IPS-18a (cell line): Measurements from ENCODE around the gene KCNMB4.

Experiments used
- H3K27ac ChIP-seq: one replicate; pipeline ENCODE4 v1.5.1; 2013; ENCODE audit warnings: low read length
- H3K27me3 ChIP-seq: one replicate; pipeline ENCODE4 v1.6.1; 2013; ENCODE audit warnings: mild to moderate bottlenecking, low read length; ENCODE audit not compliant: control insufficient read depth, insufficient read depth
- H3K36me3 ChIP-seq: one replicate; pipeline ENCODE4 v1.6.1; 2013; ENCODE audit warnings: low read depth, low read length; ENCODE audit not compliant: control insufficient read depth
- H3K4me1 ChIP-seq: one replicate; pipeline ENCODE4 v1.6.1; 2013; ENCODE audit warnings: low read depth, low read length; ENCODE audit not compliant: control insufficient read depth
- H3K4me3 ChIP-seq: one replicate; pipeline ENCODE4 v1.5.1; 2013; ENCODE audit warnings: low read length
- H3K9ac ChIP-seq: one replicate; pipeline ENCODE4 v1.6.1; 2013; ENCODE audit warnings: mild to moderate bottlenecking, low read length, moderate library complexity
- H3K9me3 ChIP-seq: one replicate; pipeline ENCODE4 v1.6.1; 2013; ENCODE audit warnings: low read depth, low read length; ENCODE audit not compliant: control insufficient read depth

The KCNMB4 gene

GRCh38 chr12:70448371-70448770 is 82.3 kb downstream of the KCNMB4 start:
- Histone ChIP-seq H3K36me3 (no peaks in the 10 kb centered on the region), H3K27ac (no peak overlapping the region), H3K27me3 (no peaks in the 10 kb centered on the region), H3K9ac (no peak overlapping the region), H3K9me3 (peaks cover 6% of the 10 kb centered on the region), H3K4me1 (no peaks in the 10 kb centered on the region), H3K4me3 (no peak overlapping the region)

DNA sequence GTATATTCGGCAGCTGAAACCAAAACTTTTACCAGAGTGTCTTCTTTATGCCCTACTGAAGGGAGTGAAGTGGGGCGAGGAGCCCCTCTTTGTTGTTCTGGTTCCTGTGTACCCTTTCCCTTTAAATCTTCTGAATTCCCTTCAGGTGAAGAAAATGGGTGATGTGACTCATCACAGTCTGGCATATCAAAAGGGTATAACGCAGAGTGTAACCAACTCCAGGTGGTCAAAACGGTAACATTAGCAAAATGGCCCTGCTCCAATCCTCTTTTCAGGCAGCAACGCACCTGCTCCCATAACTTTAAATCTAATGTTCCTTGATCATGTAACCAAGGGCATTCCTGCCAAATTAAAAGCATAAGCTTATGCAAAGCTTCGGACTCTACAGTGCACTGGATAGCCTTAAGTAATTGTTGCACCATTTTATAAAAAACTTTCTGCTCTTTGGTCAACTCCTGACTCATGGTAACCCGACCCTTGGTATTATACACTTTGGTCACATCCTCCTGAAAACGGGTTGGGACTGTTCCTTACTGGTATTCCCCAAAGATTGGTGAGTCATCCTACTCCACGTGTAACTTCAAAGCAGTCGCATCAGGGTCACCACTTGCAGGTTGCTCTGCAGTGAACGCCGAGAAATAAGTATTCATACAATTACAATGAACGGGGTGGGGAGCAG is 83.1 kb downstream of the KCNMB4 start:
- Histone ChIP-seq H3K27me3 (no peaks in the 10 kb centered on the region), H3K36me3 (no peaks in the 10 kb centered on the region), H3K4me3 (no peak overlapping the region), H3K4me1 (no peaks in the 10 kb centered on the region), H3K9me3 (peaks cover 6% of the 10 kb centered on the region), H3K27ac (no peak overlapping the region), H3K9ac (no peak overlapping the region)

DNA sequence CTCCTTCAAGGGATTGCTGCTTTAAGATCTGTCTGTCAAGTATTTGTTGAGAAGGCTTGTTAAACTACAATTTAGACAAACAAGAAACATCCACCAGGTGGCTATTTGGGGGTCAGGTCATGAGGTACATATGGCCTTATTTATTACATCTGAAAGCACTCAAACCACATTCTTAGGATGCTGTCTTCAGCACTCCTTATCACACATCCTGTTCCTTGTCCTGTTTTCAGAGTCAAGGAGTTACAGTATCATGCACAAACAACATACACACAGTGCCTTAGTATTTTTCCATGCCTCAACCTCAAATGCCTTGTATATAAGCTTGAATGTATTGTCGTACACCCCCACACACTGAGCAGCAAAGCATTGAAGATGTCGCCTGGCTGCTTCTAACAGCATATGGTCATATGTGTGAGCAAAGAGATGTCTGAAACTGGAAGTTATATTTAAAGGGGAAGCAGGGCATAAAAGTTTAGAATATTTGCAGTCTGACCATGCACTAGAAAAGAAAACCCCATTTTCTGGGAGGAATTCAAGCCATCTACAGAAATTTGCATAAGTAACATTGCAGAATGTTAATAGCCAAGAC is 83.8 kb downstream of the KCNMB4 start:
- H3K27me3 ChIP-seq, result no peaks in the 10 kb centered on the region
- no peak overlapping the region for H3K4me3 ChIP-seq
- no peak overlapping the region for H3K27ac ChIP-seq
- no peaks in the 10 kb centered on the region for H3K36me3 ChIP-seq
- peaks cover 6% of the 10 kb centered on the region for H3K9me3 ChIP-seq
- H3K4me1 ChIP-seq, result no peaks in the 10 kb centered on the region
- no peak overlapping the region for H3K9ac ChIP-seq

DNA sequence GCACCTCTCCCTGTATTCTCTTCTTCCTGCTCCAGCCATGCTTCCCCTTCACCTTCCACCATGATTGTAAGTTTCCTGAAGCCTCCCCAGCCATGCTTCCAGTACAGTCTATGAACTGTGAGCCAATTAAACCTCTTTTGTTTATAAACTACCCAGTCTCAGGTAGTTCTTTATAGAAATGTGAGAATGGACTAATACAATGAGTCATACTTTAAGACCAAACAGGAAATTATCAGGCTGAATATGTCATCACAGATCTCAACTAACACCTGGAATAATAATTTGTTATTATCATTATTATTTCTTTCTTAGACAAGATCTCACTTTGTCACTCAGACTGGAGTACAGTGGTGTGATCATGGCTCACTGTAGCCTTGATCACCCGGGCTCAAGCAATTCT is 85.4 kb downstream of the KCNMB4 start:
- Histone ChIP-seq H3K27ac (no peak overlapping the region), H3K4me1 (no peaks in the 10 kb centered on the region), H3K27me3 (no peaks in the 10 kb centered on the region), H3K9ac (no peak overlapping the region), H3K4me3 (no peak overlapping the region), H3K9me3 (peaks cover 6% of the 10 kb centered on the region), H3K36me3 (no peaks in the 10 kb centered on the region)

DNA sequence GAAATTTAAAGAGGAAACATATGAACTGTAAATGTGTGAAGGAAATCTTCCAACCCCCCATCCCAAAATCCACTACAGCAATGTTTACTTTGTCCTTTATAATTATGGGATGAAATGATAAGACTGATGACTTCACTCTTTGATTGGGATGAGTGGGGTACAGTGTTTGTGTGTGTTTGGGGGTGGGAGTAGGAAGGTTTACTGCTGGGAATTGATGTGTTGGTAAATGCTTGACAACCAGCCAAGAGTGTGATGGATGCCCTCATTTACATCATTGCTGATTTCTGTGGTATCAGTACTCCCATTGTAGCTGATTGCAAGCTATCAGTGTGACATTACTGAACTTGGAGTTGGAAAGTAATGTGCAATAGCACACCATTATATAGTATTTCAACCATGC is 90.9 kb downstream of the KCNMB4 start:
- Histone ChIP-seq H3K9me3 (no peaks in the 10 kb centered on the region), H3K27me3 (no peaks in the 10 kb centered on the region), H3K36me3 (no peaks in the 10 kb centered on the region), H3K9ac (no peak overlapping the region), H3K4me3 (no peak overlapping the region), H3K4me1 (no peaks in the 10 kb centered on the region), H3K27ac (no peak overlapping the region)

DNA sequence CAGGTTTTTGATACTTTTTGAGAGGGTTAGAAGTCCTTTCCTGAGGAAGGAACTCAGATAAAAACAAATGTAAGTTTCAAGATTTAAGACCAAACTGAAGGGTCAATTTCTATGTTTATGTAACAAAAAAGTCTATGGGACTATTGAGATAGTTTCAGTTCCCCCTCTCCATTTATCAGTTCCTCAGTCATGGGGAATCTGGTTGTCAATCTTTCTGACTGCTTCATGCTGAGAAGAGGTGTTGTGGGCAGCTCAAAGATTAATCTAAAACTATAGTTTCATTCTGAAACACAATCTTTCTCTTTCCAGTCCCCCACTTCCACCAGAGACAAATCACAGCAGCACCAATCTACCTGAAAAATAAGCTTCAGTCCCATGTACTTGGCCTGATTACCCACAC is 93.7 kb downstream of the KCNMB4 start:
- Histone ChIP-seq H3K27ac (no peak overlapping the region), H3K36me3 (no peaks in the 10 kb centered on the region), H3K4me3 (no peak overlapping the region), H3K9ac (no peak overlapping the region), H3K27me3 (no peaks in the 10 kb centered on the region), H3K4me1 (no peaks in the 10 kb centered on the region), H3K9me3 (no peaks in the 10 kb centered on the region)

GRCh38 chr12:70463997-70464396 is 97.9 kb downstream of the KCNMB4 start:
- no peak overlapping the region for H3K9ac ChIP-seq
- H3K36me3 ChIP-seq, result no peaks in the 10 kb centered on the region
- H3K4me3 ChIP-seq, result no peak overlapping the region
- H3K27me3 ChIP-seq, result no peaks in the 10 kb centered on the region
- no peak overlapping the region for H3K27ac ChIP-seq
- H3K4me1 ChIP-seq, result no peaks in the 10 kb centered on the region
- no peaks in the 10 kb centered on the region for H3K9me3 ChIP-seq

- Histone ChIP-seq H3K27ac (no peak overlapping the region), H3K4me3 (no peak overlapping the region), H3K4me1 (no peaks in the 10 kb centered on the region), H3K9ac (no peak overlapping the region), H3K36me3 (no peaks in the 10 kb centered on the region), H3K27me3 (no peaks in the 10 kb centered on the region), H3K9me3 (no peaks in the 10 kb centered on the region)
Observed at GRCh38 chr12:70466753-70467152, 100.7 kb downstream of the KCNMB4 start.

DNA sequence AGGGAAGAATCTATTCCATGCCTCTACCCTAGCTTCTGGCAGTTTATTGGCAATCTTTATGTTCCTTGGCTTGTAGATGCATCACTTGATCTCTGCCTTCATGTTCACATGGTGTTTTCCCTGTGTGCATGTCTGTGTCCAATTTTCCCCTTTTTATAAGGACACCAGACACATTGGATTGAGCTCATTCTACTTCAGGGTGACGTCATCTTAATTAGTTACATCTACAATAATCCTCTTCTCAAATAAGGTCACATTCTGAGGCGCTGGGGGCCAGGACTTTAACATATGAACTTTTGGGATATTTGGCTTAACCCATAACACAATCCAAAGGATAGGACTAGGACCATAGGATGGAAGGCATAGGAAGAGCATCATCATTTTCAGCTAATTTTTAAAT is 101.4 kb downstream of the KCNMB4 start:
- Histone ChIP-seq H3K27me3 (no peaks in the 10 kb centered on the region), H3K4me1 (no peaks in the 10 kb centered on the region), H3K27ac (no peak overlapping the region), H3K9ac (no peak overlapping the region), H3K4me3 (no peak overlapping the region), H3K9me3 (no peaks in the 10 kb centered on the region), H3K36me3 (no peaks in the 10 kb centered on the region)

DNA sequence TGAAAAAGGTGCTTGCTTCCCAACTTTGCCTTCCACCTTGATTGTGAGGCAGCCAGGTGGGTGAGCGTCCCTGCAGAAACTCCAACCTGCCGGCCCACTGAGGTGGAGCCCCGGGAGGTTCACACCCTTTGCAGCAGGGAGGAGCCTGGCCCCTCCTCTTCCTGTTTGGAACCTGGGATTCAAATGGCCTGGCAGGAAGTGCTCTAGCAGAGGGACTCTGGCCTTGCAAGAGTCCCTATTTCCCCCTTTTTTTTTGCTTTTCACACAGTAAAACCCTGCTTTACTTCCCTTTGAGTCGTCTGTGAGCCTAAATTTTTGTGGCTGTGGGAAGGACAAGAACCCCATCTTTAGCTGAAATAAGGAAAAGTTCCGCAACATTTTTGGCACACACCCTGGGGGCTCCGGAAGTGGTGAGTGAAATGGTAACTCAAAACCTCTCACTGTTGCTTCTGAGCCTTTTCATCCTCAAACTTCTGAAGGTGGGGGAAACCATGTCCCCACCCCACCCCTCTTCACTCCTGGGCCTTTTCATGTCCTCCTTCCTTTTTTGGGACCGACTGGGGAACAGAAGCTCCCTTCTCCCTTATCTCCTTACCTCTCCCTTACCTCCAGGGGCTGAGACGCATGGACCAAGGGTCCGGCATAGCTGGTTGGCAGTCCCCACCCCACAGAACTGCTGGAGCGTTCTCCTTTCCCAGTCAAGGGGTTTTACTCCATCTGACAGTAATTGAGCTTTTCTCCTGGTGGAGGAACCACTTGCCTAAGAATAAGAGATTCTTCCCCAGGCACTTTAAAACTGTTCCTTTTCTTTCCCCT is 102.0 kb downstream of the KCNMB4 start:
- no peaks in the 10 kb centered on the region for H3K36me3 ChIP-seq
- H3K27ac ChIP-seq, result no peak overlapping the region
- H3K4me3 ChIP-seq, result no peak overlapping the region
- no peaks in the 10 kb centered on the region for H3K4me1 ChIP-seq
- H3K9me3 ChIP-seq, result no peaks in the 10 kb centered on the region
- H3K27me3 ChIP-seq, result no peaks in the 10 kb centered on the region
- no peak overlapping the region for H3K9ac ChIP-seq

GRCh38 chr12:70468741-70469140 is 102.7 kb downstream of the KCNMB4 start:
- H3K27me3 ChIP-seq, result no peaks in the 10 kb centered on the region
- no peaks in the 10 kb centered on the region for H3K4me1 ChIP-seq
- H3K4me3 ChIP-seq, result no peak overlapping the region
- no peaks in the 10 kb centered on the region for H3K9me3 ChIP-seq
- no peaks in the 10 kb centered on the region for H3K36me3 ChIP-seq
- H3K27ac ChIP-seq, result no peak overlapping the region
- H3K9ac ChIP-seq, result no peak overlapping the region
